GM12878 (cell line): ENCODE results near the gene CDKN3. TPM values are rescaled to one million over a fixed set of nuclear protein-coding genes. Genes with fewer than 3 reads are reported as not detected.

Source experiments
- ATAC-seq: fragments of 200-7000 bp; cut with Tn5 transposase; 3 replicates; pipeline ENCODE4 v1.9.1; 2020; ENCODE audit warnings: mild to moderate bottlenecking, moderate library complexity
- BruUV-seq: library from RNA; stranded (reverse); fragments of 400-500 nt; replicated peaks from 2 replicates; lab custom pipeline; 2021; lab: Mats Ljungman, UMichigan
- CTCF ChIA-PET: fragments of 300-600 bp; sonication (Branson Sonifier 250); formaldehyde crosslinking; extraction: SDS; loops from one replicate; lab custom pipeline; 2021; ENCODE audit warnings: inconsistent platforms; lab: Yijun Ruan, JAX
- POLR2A ChIA-PET: fragments of 350-600 bp; formaldehyde crosslinking; extraction: SDS; loops from one replicate; lab custom pipeline; 2021; ENCODE audit warnings: inconsistent platforms; lab: Charles Lee
- RAD21 ChIA-PET: fragments of 300-600 bp; sonication (Branson Sonifier 250); formaldehyde crosslinking; loops from one replicate; lab custom pipeline; 2023; ENCODE audit warnings: antibody characterized with exemption; ENCODE audit not compliant: unreplicated experiment; lab: Charles Lee
- SMC1A ChIA-PET: fragments of 300-600 bp; sonication (Branson Sonifier 250); formaldehyde crosslinking; loops from one replicate; lab custom pipeline; 2023; ENCODE audit not compliant: unreplicated experiment, uncharacterized antibody; lab: Charles Lee
- DNase-seq: peaks from one replicate; pipeline ENCODE4 v3.0.0-alpha.2; 2011; ENCODE audit warnings: low read depth, low spot score
- FAIRE-seq: peaks from 3 replicates; lab custom pipeline; 2011; peaks lifted over from hg19 to GRCh38; lab: Jason Lieb, UNC
- H2AFZ ChIP-seq: 2 replicates; pipeline ENCODE4 v1.6.0; 2011; ENCODE audit warnings: low read depth, low read length, control low read depth; ENCODE audit not compliant: control insufficient read depth
- H3K27ac ChIP-seq: 2 replicates; pipeline ENCODE4 v1.5.1; 2011; ENCODE audit warnings: control low read depth; ENCODE audit not compliant: control insufficient read depth, insufficient read depth
- H3K27me3 ChIP-seq, 2 experiments: replicated peaks in 1 of 2; 2 replicates each; pipeline versions ENCODE4 v1.6.0 to v1.6.1; 2011; ENCODE audit warnings: low read length in 1 of 2; ENCODE audit not compliant: control insufficient read depth in 2 of 2, insufficient read depth in 2 of 2
- H3K36me3 ChIP-seq, 2 experiments: 2 replicates each; pipeline ENCODE4 v1.5.1; 2011; ENCODE audit warnings: low read length in 1 of 2; ENCODE audit not compliant: control insufficient read depth in 2 of 2, insufficient read depth in 2 of 2
- H3K4me1 ChIP-seq: 2 replicates; pipeline ENCODE4 v1.6.1; 2011; ENCODE audit warnings: mild to moderate bottlenecking, low read length, moderate library complexity, mixed read lengths; ENCODE audit not compliant: control insufficient read depth, insufficient read depth
- H3K4me2 ChIP-seq: 2 replicates; pipeline ENCODE4 v1.6.0; 2011; ENCODE audit warnings: control low read depth; ENCODE audit not compliant: control insufficient read depth, insufficient read depth
- H3K4me3 ChIP-seq: fragments of 200-600 bp; sonication (generic); 2 replicates; pipeline ENCODE4 v1.5.1; 2016
- H3K79me2 ChIP-seq: 2 replicates; pipeline ENCODE4 v1.6.0; 2011; ENCODE audit warnings: low read length; ENCODE audit not compliant: control insufficient read depth, insufficient read depth
- H3K9ac ChIP-seq: 2 replicates; pipeline ENCODE4 v1.8.0; 2011; ENCODE audit warnings: low read length, control low read depth, mixed read lengths; ENCODE audit not compliant: control insufficient read depth, insufficient read depth
- H3K9me3 ChIP-seq: replicated peaks from 3 replicates; pipeline ENCODE4 v1.5.1; 2011; ENCODE audit warnings: mild to moderate bottlenecking, low read length; ENCODE audit not compliant: control insufficient read depth, insufficient read depth
- H4K20me1 ChIP-seq: 2 replicates; pipeline ENCODE4 v1.6.0; 2011; ENCODE audit not compliant: control insufficient read depth, insufficient read depth
- CBX3 ChIP-seq: fragments of 200-600 bp; sonication (generic); IDR thresholded peaks from 2 replicates; pipeline ENCODE4 v1.6.1; 2016; ENCODE audit warnings: low read depth, borderline replicate concordance
- CBX5 ChIP-seq: sonication (generic); IDR thresholded peaks from 2 replicates; pipeline ENCODE4 v1.6.1; 2016; ENCODE audit warnings: low read depth, moderate library complexity, mild to moderate bottlenecking, inconsistent platforms
- GABPA ChIP-seq: IDR thresholded peaks from 2 replicates; pipeline ENCODE4 v1.6.1; 2014; ENCODE audit warnings: antibody characterized with exemption, low read depth, mild to moderate bottlenecking, inconsistent platforms
- HDAC2 ChIP-seq: fragments of 200-600 bp; sonication (generic); IDR thresholded peaks from 2 replicates; pipeline ENCODE4 v1.6.1; 2017
- POLR2AphosphoS5 ChIP-seq: IDR thresholded peaks from 2 replicates; pipeline ENCODE4 v1.6.1; 2011; ENCODE audit warnings: mild to moderate bottlenecking, low read length, inconsistent platforms
- SMAD1 ChIP-seq: fragments of 450-650 bp; IDR thresholded peaks from 2 replicates; pipeline ENCODE4 v1.6.1; 2018; ENCODE audit warnings: mild to moderate bottlenecking, low read depth; ENCODE audit not compliant: partially characterized antibody
- TBL1XR1 ChIP-seq: IDR thresholded peaks from 2 replicates; pipeline ENCODE4 v1.6.1; 2012; ENCODE audit warnings: low read depth, low read length, improper control_type of control experiment
- WGBS: methylation state at CpG from one replicate; pipeline ENCODE4 v1.1.6; 2016; ENCODE audit warnings: low lambda C conversion rate; ENCODE audit not compliant: insufficient replicate concordance, insufficient coverage; ENCODE audit errors: missing lambda C conversion rate; 5-methylcytosine and 5-hydroxymethylcytosine counted together
- in situ Hi-C: fragments of 300-500 bp; cut with MboI; formaldehyde crosslinking; loops from 9 replicates; pipeline ENCODE4 v1.14.3; 2018; ENCODE audit warnings: mixed read lengths
- intact Hi-C: fragments of 100-400 bp; cut with micrococcal nuclease; formaldehyde crosslinking; loops from one replicate; pipeline ENCODE4 v1.14.2; 2022; ENCODE audit not compliant: unreplicated experiment
- polyA plus RNA-seq, 11 experiments: library from polyadenylated mRNA; depleted of rRNA in 4 of 11; unstranded in 6 of 11; stranded (reverse) in 5 of 11; fragments of >200 nt; fragmentation: Nextera tagmentation in 4 of 11; fragmentation: Illumina TruSeq in 1 of 11; extraction: Ambion mirVana in 4 of 11; extraction: Trizol in 1 of 11; gene quantifications; 1 replicate in 1 of 11; 2 replicates in 10 of 11; pipeline versions ENCODE4 v1.2.1 to v1.2.3, GENCODE V29; 2011 to 2016; ENCODE audit warnings: inconsistent platforms in 2 of 11, missing spikeins in 2 of 11, low read depth in 1 of 11
- total RNA-seq, 4 experiments: library from RNA; depleted of rRNA in 3 of 4; stranded (reverse); fragments of >200 nt in 3 of 4; fragmentation: Illumina TruSeq in 1 of 4; extraction: Trizol in 1 of 4; gene quantifications; 2 replicates each; pipeline versions ENCODE4 v1.2.1 to v1.2.3, GENCODE V29; 2013 to 2021
- TF ChIP-seq, protein P1 (sequence below): fragments of 450-650 bp; IDR thresholded peaks from 2 replicates; pipeline ENCODE4 v1.6.1; 2017; ENCODE audit warnings: mild to moderate bottlenecking, low read depth, inconsistent platforms; ENCODE audit not compliant: poor library complexity, severe bottlenecking
- TF ChIP-seq, protein P2 (sequence below): fragments of 150-350 bp; IDR thresholded peaks from 2 replicates; pipeline ENCODE4 v1.6.1; 2016; ENCODE audit warnings: low read depth, low read length

The CDKN3 gene
- total and polyA plus RNA-seq, 10 of the 15 experiments (the other 5 are each of a cell fraction or from before 2014, with no cell fraction given): 54.9 to 197 (median 111) TPM

DNA sequence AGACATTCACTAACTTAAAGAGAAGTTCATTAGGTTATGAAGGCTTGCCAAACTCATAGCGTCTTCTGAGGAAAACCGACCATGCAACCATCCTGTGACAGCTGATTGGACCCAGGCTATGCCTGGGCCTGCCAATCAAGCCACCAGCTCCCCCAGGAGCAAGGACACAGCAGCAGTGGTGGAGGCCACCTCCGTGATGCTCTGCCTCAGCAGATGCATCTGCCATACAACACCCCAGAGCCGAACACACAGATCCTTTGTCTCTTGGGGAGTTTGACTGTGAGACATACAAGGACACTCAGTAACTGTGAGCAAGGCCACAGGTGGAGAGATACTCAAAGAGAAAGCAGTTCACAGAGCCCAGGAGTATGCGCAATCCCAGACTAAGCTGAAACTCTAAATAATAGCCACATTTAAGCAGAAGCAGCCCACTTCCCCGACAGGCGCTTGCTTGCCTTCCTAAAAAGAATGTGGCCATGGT is 54.4 kb downstream of the CDKN3 start (continued):
- TF ChIP-seq, protein P1, sequence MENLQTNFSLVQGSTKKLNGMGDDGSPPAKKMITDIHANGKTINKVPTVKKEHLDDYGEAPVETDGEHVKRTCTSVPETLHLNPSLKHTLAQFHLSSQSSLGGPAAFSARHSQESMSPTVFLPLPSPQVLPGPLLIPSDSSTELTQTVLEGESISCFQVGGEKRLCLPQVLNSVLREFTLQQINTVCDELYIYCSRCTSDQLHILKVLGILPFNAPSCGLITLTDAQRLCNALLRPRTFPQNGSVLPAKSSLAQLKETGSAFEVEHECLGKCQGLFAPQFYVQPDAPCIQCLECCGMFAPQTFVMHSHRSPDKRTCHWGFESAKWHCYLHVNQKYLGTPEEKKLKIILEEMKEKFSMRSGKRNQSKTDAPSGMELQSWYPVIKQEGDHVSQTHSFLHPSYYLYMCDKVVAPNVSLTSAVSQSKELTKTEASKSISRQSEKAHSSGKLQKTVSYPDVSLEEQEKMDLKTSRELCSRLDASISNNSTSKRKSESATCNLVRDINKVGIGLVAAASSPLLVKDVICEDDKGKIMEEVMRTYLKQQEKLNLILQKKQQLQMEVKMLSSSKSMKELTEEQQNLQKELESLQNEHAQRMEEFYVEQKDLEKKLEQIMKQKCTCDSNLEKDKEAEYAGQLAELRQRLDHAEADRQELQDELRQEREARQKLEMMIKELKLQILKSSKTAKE: no peak

DNA sequence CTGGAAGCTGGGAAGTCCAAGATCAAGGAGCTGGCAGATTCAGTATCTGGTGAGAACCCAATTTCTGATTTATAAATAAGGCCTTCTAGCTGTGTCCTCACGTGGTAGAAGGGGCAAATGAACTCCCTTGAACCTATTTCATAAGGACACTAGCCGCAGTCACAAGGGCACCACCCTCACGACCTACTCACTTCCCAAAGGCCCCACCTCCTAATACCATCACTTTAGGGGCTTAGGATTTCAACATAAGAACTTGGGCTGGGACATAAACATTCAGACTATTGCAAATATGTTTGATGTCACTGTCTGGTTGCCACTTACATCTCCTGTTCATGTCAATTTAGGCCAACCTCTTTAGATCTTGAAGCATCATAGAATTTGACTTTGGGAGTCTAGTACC is 55.2 kb downstream of the CDKN3 start:
- ChIA-PET RAD21 (no interaction called here), CTCF (interaction anchor here (1.1 to 1.2 kb wide), 2 partner anchors 10 to 37 kb away, joined by 3 to 4 read pairs; no protein-coding TSS in a partner anchor), SMC1A (interaction anchor here (0.6 to 1.5 kb wide), 3 partner anchors 21 to 81 kb away, joined by 3 to 6 read pairs (median 5); no protein-coding TSS in a partner anchor), POLR2A (no interaction called here)
- H3K27ac ChIP-seq: no peak overlapping the region
- WGBS: 47% methylated on average over 3 of the region's 3 CpGs
- H3K79me2 ChIP-seq: no peaks in the 10 kb centered on the region
- H3K9me3 ChIP-seq: no peaks in the 10 kb centered on the region
- intact Hi-C loops (no loop called here), in situ Hi-C loops (no loop called here)
- H2AFZ ChIP-seq: no peak overlapping the region
- no peak for FAIRE-seq
- TF ChIP-seq, protein P2, sequence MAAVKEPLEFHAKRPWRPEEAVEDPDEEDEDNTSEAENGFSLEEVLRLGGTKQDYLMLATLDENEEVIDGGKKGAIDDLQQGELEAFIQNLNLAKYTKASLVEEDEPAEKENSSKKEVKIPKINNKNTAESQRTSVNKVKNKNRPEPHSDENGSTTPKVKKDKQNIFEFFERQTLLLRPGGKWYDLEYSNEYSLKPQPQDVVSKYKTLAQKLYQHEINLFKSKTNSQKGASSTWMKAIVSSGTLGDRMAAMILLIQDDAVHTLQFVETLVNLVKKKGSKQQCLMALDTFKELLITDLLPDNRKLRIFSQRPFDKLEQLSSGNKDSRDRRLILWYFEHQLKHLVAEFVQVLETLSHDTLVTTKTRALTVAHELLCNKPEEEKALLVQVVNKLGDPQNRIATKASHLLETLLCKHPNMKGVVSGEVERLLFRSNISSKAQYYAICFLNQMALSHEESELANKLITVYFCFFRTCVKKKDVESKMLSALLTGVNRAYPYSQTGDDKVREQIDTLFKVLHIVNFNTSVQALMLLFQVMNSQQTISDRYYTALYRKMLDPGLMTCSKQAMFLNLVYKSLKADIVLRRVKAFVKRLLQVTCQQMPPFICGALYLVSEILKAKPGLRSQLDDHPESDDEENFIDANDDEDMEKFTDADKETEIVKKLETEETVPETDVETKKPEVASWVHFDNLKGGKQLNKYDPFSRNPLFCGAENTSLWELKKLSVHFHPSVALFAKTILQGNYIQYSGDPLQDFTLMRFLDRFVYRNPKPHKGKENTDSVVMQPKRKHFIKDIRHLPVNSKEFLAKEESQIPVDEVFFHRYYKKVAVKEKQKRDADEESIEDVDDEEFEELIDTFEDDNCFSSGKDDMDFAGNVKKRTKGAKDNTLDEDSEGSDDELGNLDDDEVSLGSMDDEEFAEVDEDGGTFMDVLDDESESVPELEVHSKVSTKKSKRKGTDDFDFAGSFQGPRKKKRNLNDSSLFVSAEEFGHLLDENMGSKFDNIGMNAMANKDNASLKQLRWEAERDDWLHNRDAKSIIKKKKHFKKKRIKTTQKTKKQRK: no peak
- TF ChIP-seq POLR2AphosphoS5 (no peak), GABPA (no peak), SMAD1 (no peak), HDAC2 (no peak), TBL1XR1 (no peak), CBX5 (no peak), CBX3 (no peak)
- no peak overlapping the region for H3K9ac ChIP-seq
- no peak for ATAC-seq
- no peaks in the 10 kb centered on the region for H3K27me3 ChIP-seq
- no peak overlapping the region for H3K4me3 ChIP-seq
- peaks cover 3% of the 10 kb centered on the region; the same call in 1 of the 2 replicates for H3K4me1 ChIP-seq
- no peaks in the 10 kb centered on the region for H3K36me3 ChIP-seq
- no peak overlapping the region for H3K4me2 ChIP-seq
- H4K20me1 ChIP-seq: no peaks in the 10 kb centered on the region
- no peak for DNase-seq
- BruUV-seq: no TSS peak
